Cardiac muscle cell (in vitro differentiated cells and primary cell): ENCODE measurements around the gene OR13A1. TPM values are rescaled to one million over a fixed set of nuclear protein-coding genes. Genes with fewer than 3 reads are reported as not detected.
"Not testable (repeated sequence)": the region's sequence is repeated elsewhere in the genome, so short reads cannot be mapped to it uniquely, and the experiment has no call there.

Experiments
- DNase-seq, 2 donors: peaks; one replicate each; pipeline versions ENCODE4 v3.0.0 to v3.0.0-alpha.2; 2010 to 2017; ENCODE audit warnings: low read depth in 1 of 2, low spot score in 1 of 2
- H3K27ac ChIP-seq: fragments of 200-600 bp; sonication (generic); 2 replicates; pipeline ENCODE4 v1.5.1; 2016
- H3K27me3 ChIP-seq: fragments of 200-600 bp; sonication (generic); 2 replicates; pipeline ENCODE4 v1.6.0; 2016; ENCODE audit warnings: control low read depth
- H3K36me3 ChIP-seq: fragments of 200-600 bp; sonication (generic); 2 replicates; pipeline ENCODE4 v1.5.1; 2016; ENCODE audit warnings: control low read depth
- H3K4me1 ChIP-seq: fragments of 200-600 bp; sonication (generic); 2 replicates; pipeline ENCODE4 v1.8.1; 2017; ENCODE audit warnings: low read depth, mild to moderate bottlenecking, mixed run types
- H3K4me3 ChIP-seq: fragments of 200-600 bp; sonication (generic); 2 replicates; pipeline ENCODE4 v1.5.1; 2016; ENCODE audit warnings: mild to moderate bottlenecking
- H3K9me3 ChIP-seq: fragments of 200-600 bp; sonication (generic); 2 replicates; pipeline ENCODE4 v1.5.1; 2017; ENCODE audit warnings: low read depth, mild to moderate bottlenecking, control low read depth
- CTCF ChIP-seq: IDR thresholded peaks from 2 replicates; pipeline ENCODE4 v1.5.1; 2012; ENCODE audit warnings: low read depth, mild to moderate bottlenecking, low read length
- polyA plus RNA-seq: library from polyadenylated mRNA; unstranded; fragments of >200 nt; fragmentation: Nextera tagmentation; extraction: Ambion mirVana; gene quantifications from 2 replicates; pipeline ENCODE4 v1.2.1, GENCODE V29; 2016
- total RNA-seq: library from RNA; depleted of rRNA; stranded (reverse); fragments of >200 nt; gene quantifications from 2 replicates; pipeline ENCODE4 v1.2.3, GENCODE V29; 2016

The OR13A1 gene
- total RNA-seq: 0.15 TPM in 1 of 2 replicates, not detected in the other
- 0.38 TPM in 1 of 2 replicates, not detected in the other for polyA plus RNA-seq

GRCh38 chr10:45315508-45315907, at the start of gene OR13A1:
Gene OR13A1 (minus strand): TSS chr10:45315608. CDS start chr10:45304422, 11,186 bp downstream.
- TF ChIP-seq CTCF: no peak
- Histone ChIP-seq H3K4me3 (no peak within 1 kb of the TSS), H3K36me3 (no peaks in the 10 kb centered on the region), H3K27ac (no peak within 1 kb of the TSS), H3K9me3 (no peaks in the 10 kb centered on the region), H3K4me1 (no peaks in the 10 kb centered on the region), H3K27me3 (no peaks in the 10 kb centered on the region)
- DNase-seq: no peak

- not testable (repeated sequence) for H3K9me3 ChIP-seq, H3K4me1 ChIP-seq, H3K27me3 ChIP-seq, DNase-seq, H3K27ac ChIP-seq, H3K36me3 ChIP-seq, H3K4me3 ChIP-seq
Observed at GRCh38 chr10:45361983-45362799, 46.8 kb upstream of the OR13A1 start.

- not testable (repeated sequence) for DNase-seq, H3K27me3 ChIP-seq, H3K27ac ChIP-seq, H3K36me3 ChIP-seq, H3K9me3 ChIP-seq, H3K4me1 ChIP-seq, H3K4me3 ChIP-seq
Observed at GRCh38 chr10:45358961-45359360, 43.6 kb upstream of the OR13A1 start.

- TF ChIP-seq CTCF: no peak
- DNase-seq: no peak
- H3K9me3 ChIP-seq: no peaks in the 10 kb centered on the region
- H3K27ac ChIP-seq: no peak overlapping the region
- H3K4me3 ChIP-seq: no peak overlapping the region
- H3K27me3 ChIP-seq: no peaks in the 10 kb centered on the region
- H3K4me1 ChIP-seq: no peaks in the 10 kb centered on the region
- H3K36me3 ChIP-seq: no peaks in the 10 kb centered on the region
Observed at GRCh38 chr10:45355494-45355893, 40.1 kb upstream of the OR13A1 start.

- no peak overlapping the region for H3K27ac ChIP-seq
Observed at GRCh38 chr10:45354261-45354660, 38.9 kb upstream of the OR13A1 start.

GRCh38 chr10:45353186-45353585, 37.8 kb upstream of the OR13A1 start:
- Histone ChIP-seq H3K9me3 (no peaks in the 10 kb centered on the region), H3K36me3 (no peaks in the 10 kb centered on the region), H3K27me3 (no peaks in the 10 kb centered on the region), H3K27ac (no peak overlapping the region), H3K4me3 (no peak overlapping the region), H3K4me1 (no peaks in the 10 kb centered on the region)
- TF ChIP-seq CTCF: no peak
- DNase-seq: no peak

More at GRCh38 chr10:45354261-45354660, 38.9 kb upstream of the OR13A1 start:
- DNase-seq: no peak
- no peaks in the 10 kb centered on the region for H3K27me3 ChIP-seq
- H3K9me3 ChIP-seq: no peaks in the 10 kb centered on the region
- H3K36me3 ChIP-seq: no peaks in the 10 kb centered on the region
- no peaks in the 10 kb centered on the region for H3K4me1 ChIP-seq
- no peak for TF ChIP-seq CTCF
- no peak overlapping the region for H3K4me3 ChIP-seq

GRCh38 chr10:45348196-45348765, 32.9 kb upstream of the OR13A1 start:
- H3K4me1 ChIP-seq, H3K27ac ChIP-seq, H3K36me3 ChIP-seq, H3K9me3 ChIP-seq, DNase-seq, H3K27me3 ChIP-seq, H3K4me3 ChIP-seq: not testable (repeated sequence)

GRCh38 chr10:45347464-45347863, 32.1 kb upstream of the OR13A1 start:
- H3K4me3 ChIP-seq, H3K36me3 ChIP-seq, H3K9me3 ChIP-seq, H3K27ac ChIP-seq, H3K27me3 ChIP-seq, H3K4me1 ChIP-seq, DNase-seq: not testable (repeated sequence)

GRCh38 chr10:45346652-45347335, 31.4 kb upstream of the OR13A1 start:
- not testable (repeated sequence) for H3K4me3 ChIP-seq, H3K9me3 ChIP-seq, H3K4me1 ChIP-seq, H3K27ac ChIP-seq, H3K36me3 ChIP-seq, H3K27me3 ChIP-seq, DNase-seq
